Measurements from ENCODE around the gene ZNF746. TPM values are rescaled to one million over a fixed set of nuclear protein-coding genes. Genes with fewer than 3 reads are reported as not detected.
"Not testable (repeated sequence)": the region's sequence is repeated elsewhere in the genome, so short reads cannot be mapped to it uniquely, and the experiment has no call there.

The ZNF746 gene
- total RNA-seq, 1 experiment from 2014 or later, result 19.2 TPM

DNA sequence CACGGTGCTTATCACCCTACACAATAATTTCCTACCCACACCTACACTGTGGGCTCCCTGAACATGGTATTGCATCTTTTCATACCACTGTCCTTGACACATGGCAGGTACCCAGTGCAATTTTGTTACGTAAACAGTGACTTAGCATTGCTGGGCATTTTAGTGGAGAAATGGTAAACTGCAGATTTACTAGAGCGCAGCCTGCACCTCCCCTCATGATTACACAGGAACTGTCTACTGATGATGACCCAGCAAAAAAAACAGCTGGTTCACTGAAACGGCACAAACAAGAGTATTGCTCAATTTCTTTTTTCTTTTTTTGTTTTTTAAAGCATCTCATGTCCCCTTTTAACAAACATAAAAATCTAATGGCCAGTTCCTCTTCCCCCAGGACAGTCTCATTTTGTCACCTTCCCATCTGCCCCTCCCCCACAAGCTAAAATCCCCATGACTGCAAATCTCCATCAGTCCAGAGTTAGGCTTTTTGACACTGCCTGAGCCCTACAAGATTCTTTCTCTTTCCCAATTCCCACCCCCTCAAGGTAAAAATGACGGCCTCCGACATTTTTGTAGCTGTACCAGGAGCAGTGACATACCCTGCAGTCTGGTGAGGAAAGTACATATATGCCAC lies 2.8 kb downstream of the ZNF746 start:
- Histone ChIP-seq H3K9me3 (ENCODE audit: insufficient read depth, low read depth) (no peaks in the 10 kb centered on the region), H3K4me2 (peak overlapping the region; percentile 96; the same call in 1 of the 2 replicates), H2AFZ (no peak overlapping the region), H3K79me2 (ENCODE audit: low read depth) (peaks cover 26% of the 10 kb centered on the region), H3K4me1 (replicated peaks; ENCODE audit: insufficient read depth) (peaks cover 17% of the 10 kb centered on the region), H3K9me2 (ENCODE audit: insufficient read depth) (no peaks in the 10 kb centered on the region), H3K27me3 (ENCODE audit: insufficient read depth, low read depth) (no peaks in the 10 kb centered on the region), H3K36me3 (ENCODE audit: low read depth) (peaks cover 22% of the 10 kb centered on the region), H3F3A (ENCODE audit: insufficient read depth, low read depth) (no peaks in the 10 kb centered on the region), H3K4me3 (no peak overlapping the region), H3K27ac (0 out of 2 replicates have a peak overlapping the region, but pooled peaks have one; percentile 5), H4K20me1 (ENCODE audit: insufficient read depth) (peaks cover 4% of the 10 kb centered on the region; the same call in 1 of the 2 replicates)
- no peak for DNase-seq
- BruUV-seq (replicated peaks), result no TSS peak
- intact Hi-C loops (cut with micrococcal nuclease; ENCODE audit: unreplicated experiment), result loop anchor here (5.0 to 10.0 kb wide), 6 partner anchors 73 to 530 kb away; no protein-coding TSS in a partner anchor
- TF ChIP-seq EZH2 (IDR thresholded peaks at IDR 0.05; ENCODE audit: low read depth), result no peak
- TF ChIP-seq, protein P1, sequence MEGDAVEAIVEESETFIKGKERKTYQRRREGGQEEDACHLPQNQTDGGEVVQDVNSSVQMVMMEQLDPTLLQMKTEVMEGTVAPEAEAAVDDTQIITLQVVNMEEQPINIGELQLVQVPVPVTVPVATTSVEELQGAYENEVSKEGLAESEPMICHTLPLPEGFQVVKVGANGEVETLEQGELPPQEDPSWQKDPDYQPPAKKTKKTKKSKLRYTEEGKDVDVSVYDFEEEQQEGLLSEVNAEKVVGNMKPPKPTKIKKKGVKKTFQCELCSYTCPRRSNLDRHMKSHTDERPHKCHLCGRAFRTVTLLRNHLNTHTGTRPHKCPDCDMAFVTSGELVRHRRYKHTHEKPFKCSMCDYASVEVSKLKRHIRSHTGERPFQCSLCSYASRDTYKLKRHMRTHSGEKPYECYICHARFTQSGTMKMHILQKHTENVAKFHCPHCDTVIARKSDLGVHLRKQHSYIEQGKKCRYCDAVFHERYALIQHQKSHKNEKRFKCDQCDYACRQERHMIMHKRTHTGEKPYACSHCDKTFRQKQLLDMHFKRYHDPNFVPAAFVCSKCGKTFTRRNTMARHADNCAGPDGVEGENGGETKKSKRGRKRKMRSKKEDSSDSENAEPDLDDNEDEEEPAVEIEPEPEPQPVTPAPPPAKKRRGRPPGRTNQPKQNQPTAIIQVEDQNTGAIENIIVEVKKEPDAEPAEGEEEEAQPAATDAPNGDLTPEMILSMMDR (conservative IDR thresholded peaks at IDR 0.05), result no peak
- ChIA-PET CTCF (interaction anchor here (0.6 kb wide), 1 partner anchor 236 kb away, joined by 3 read pairs; no protein-coding TSS in a partner anchor), POLR2A (ENCODE audit: unreplicated experiment) (no interaction called here)

DNA sequence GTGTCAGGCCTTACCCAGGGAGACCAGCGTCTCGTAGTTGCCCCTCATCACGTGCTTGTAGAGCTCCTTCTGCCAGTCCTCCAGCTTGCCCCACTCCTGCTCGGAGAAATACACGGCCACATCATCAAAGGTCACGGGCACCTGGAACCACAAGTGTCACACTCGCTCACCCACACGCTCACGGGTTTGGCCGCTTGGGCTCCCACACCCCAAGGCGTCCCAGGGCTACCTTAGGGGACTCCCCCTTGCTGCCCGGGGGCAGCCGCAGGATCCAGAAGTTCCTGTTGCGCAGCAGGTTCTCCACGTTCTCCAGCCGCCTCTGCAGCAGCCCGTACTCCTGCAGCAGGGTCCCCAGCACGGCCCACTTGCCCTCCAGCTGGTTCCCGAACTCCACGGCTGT lies 3.6 kb downstream of the ZNF746 start:
- H3K9me3 ChIP-seq (ENCODE audit: insufficient read depth, low read depth); H3K27ac ChIP-seq; H3K4me3 ChIP-seq; H4K20me1 ChIP-seq (ENCODE audit: insufficient read depth); DNase-seq; CTCF ChIA-PET; H3F3A ChIP-seq (ENCODE audit: insufficient read depth, low read depth); H3K27me3 ChIP-seq (ENCODE audit: insufficient read depth, low read depth); H3K9me2 ChIP-seq (ENCODE audit: insufficient read depth); BruUV-seq (replicated peaks); POLR2A ChIA-PET (ENCODE audit: unreplicated experiment); H2AFZ ChIP-seq; H3K4me2 ChIP-seq: not testable (repeated sequence)
- H3K36me3 ChIP-seq (ENCODE audit: low read depth), result peaks cover 24% of the 10 kb centered on the region
- peaks cover 26% of the 10 kb centered on the region for H3K79me2 ChIP-seq (ENCODE audit: low read depth)
- peaks cover 17% of the 10 kb centered on the region for H3K4me1 ChIP-seq (replicated peaks; ENCODE audit: insufficient read depth)
- intact Hi-C loops (cut with micrococcal nuclease; ENCODE audit: unreplicated experiment), result loop anchor here (10.0 kb wide), 3 partner anchors 101 to 529 kb away; no protein-coding TSS in a partner anchor

DNA sequence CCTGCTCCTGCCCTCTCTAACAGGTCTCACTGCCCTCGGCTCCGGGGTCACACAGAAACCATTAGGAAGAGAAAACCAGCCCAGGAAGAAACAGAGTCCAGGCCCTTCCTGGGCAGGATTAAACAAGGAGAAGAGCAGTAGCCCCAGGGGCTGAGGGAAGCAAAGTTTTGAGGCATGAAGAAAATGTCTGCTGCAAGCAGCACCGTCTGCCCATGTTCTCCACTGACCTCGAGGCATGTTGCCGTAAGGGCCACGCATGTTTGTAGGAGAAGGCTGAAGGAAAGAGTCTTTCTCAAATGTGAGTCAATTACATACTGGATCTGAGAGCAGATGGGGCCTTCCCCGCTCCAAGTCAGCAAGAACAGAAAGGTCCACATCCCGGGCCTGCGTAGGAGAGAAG lies 4.2 kb downstream of the ZNF746 start:
- no peak overlapping the region for H3K27ac ChIP-seq
- no peaks in the 10 kb centered on the region for H3K9me3 ChIP-seq (ENCODE audit: insufficient read depth, low read depth)
- BruUV-seq (replicated peaks), result no TSS peak
- no peaks in the 10 kb centered on the region for H3K27me3 ChIP-seq (ENCODE audit: insufficient read depth, low read depth)
- no peak for DNase-seq
- H3K4me3 ChIP-seq, result no peak overlapping the region
- H3K36me3 ChIP-seq (ENCODE audit: low read depth), result peaks cover 29% of the 10 kb centered on the region
- peaks cover 4% of the 10 kb centered on the region; the same call in 1 of the 2 replicates for H4K20me1 ChIP-seq (ENCODE audit: insufficient read depth)
- H2AFZ ChIP-seq, result no peak overlapping the region
- H3K9me2 ChIP-seq (ENCODE audit: insufficient read depth), result no peaks in the 10 kb centered on the region
- peaks cover 26% of the 10 kb centered on the region for H3K79me2 ChIP-seq (ENCODE audit: low read depth)
- peaks cover 17% of the 10 kb centered on the region for H3K4me1 ChIP-seq (replicated peaks; ENCODE audit: insufficient read depth)
- ChIA-PET POLR2A (ENCODE audit: unreplicated experiment) (no interaction called here), CTCF (no interaction called here)
- no peak overlapping the region for H3K4me2 ChIP-seq
- intact Hi-C loops (cut with micrococcal nuclease; ENCODE audit: unreplicated experiment), result loop anchor here (10.0 kb wide), 3 partner anchors 101 to 529 kb away; no protein-coding TSS in a partner anchor
- TF ChIP-seq, protein P1 (conservative IDR thresholded peaks at IDR 0.05), result no peak
- no peak for TF ChIP-seq EZH2 (IDR thresholded peaks at IDR 0.05; ENCODE audit: low read depth)
- no peaks in the 10 kb centered on the region for H3F3A ChIP-seq (ENCODE audit: insufficient read depth, low read depth)
